ENCODE results near the gene SALL4. TPM values are rescaled to one million over a fixed set of nuclear protein-coding genes. Genes with fewer than 3 reads are reported as not detected.
"Not testable (repeated sequence)": the region's sequence is repeated elsewhere in the genome, so short reads cannot be mapped to it uniquely, and the experiment has no call there.

Gene SALL4
- total and polyA plus RNA-seq, 2 experiments from 2014 or later: 13.6 to 49.5 TPM

DNA sequence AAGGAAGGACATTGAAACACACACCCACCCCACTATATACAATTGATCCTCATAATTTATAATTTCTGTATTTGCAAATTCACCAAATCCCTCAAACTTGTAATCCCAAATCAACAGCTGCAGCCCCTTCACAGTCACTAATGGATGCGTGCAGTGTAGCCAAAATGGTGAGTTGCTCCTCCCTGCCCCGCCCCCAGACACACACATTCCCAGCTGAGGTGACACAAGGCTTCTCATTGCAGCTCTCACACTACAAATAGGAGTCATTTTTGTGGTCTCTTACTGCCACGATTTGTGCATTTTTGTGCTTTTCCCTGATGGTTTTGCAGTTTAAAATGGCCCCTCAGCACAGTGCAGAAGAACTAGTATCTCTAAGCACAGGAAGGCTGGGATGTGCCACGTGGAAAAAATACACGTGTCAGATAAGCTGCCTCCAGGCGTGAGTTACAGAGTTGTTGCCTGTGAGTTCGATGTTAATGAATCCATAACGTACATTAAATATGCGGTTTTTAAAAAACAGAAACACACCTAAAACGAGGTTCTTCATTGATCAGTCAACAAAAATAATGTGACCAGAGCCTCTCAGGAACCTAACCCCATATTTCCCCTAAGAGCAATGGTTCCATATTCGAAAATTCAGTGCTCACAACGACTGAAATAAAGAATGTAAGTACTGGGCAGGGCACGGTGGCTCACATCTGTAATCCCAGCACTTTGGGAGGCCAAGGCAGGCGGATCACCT is 42.4 kb downstream of the SALL4 start:
- no peak overlapping the region for H3K27ac ChIP-seq
- no peaks in the 10 kb centered on the region for H3K9me3 ChIP-seq (ENCODE audit: low read depth)
- TF ChIP-seq, protein P1, sequence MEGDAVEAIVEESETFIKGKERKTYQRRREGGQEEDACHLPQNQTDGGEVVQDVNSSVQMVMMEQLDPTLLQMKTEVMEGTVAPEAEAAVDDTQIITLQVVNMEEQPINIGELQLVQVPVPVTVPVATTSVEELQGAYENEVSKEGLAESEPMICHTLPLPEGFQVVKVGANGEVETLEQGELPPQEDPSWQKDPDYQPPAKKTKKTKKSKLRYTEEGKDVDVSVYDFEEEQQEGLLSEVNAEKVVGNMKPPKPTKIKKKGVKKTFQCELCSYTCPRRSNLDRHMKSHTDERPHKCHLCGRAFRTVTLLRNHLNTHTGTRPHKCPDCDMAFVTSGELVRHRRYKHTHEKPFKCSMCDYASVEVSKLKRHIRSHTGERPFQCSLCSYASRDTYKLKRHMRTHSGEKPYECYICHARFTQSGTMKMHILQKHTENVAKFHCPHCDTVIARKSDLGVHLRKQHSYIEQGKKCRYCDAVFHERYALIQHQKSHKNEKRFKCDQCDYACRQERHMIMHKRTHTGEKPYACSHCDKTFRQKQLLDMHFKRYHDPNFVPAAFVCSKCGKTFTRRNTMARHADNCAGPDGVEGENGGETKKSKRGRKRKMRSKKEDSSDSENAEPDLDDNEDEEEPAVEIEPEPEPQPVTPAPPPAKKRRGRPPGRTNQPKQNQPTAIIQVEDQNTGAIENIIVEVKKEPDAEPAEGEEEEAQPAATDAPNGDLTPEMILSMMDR (IDR thresholded peaks at IDR 0.05; ENCODE audit: low read depth, low read length): no peak
- no peak overlapping the region for H3K4me3 ChIP-seq
- peak in 1 of 2 donors; percentile 9 for DNase-seq (ENCODE audit: low read depth in 1 of 2, low spot score in 1 of 2)
- no peaks in the 10 kb centered on the region for H3K4me1 ChIP-seq (ENCODE audit: low read depth)
- no peaks in the 10 kb centered on the region for H3K27me3 ChIP-seq
- H3K36me3 ChIP-seq: no peaks in the 10 kb centered on the region

DNA sequence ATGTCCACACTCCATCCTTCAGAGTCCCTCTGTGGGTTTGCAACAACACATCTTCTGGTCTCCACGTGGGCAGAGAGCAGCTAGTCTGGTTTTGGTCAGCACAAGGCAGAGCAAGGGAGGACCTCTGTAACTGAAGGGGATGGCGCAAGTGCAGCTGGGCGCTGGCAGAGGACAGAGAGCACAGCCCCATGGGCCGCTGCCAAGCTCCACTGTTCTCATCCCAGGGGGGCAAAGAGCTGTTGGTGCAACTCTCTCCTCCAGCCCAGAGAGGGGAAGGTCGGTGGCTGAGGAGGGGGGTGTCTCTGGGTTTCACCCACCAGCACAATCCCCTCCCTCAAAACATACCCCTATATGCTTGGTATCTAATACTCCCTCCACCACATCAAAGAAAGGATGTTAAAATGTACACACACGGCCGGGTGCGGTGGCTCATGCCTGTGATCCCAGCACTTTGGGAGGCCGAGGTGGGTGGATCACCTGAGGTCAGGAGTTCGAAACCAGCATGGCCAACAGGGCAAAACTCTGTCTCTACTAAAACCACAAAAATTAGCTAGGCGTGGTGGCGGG is 43.3 kb downstream of the SALL4 start:
- no peak overlapping the region for H3K4me3 ChIP-seq
- TF ChIP-seq, protein P1 (IDR thresholded peaks at IDR 0.05; ENCODE audit: low read depth, low read length): no peak
- no peaks in the 10 kb centered on the region for H3K9me3 ChIP-seq (ENCODE audit: low read depth)
- no peak overlapping the region for H3K27ac ChIP-seq
- no peaks in the 10 kb centered on the region for H3K36me3 ChIP-seq
- no peaks in the 10 kb centered on the region for H3K27me3 ChIP-seq
- no peaks in the 10 kb centered on the region for H3K4me1 ChIP-seq (ENCODE audit: low read depth)
- DNase-seq (ENCODE audit: low read depth in 1 of 2, low spot score in 1 of 2): peak in 1 of 2 donors; percentile 32

GRCh38 chr20:51757226-51757625 is 45.1 kb downstream of the SALL4 start:
- H3K27me3 ChIP-seq: no peaks in the 10 kb centered on the region
- H3K4me3 ChIP-seq: no peak overlapping the region
- no peaks in the 10 kb centered on the region for H3K36me3 ChIP-seq
- H3K9me3 ChIP-seq (ENCODE audit: low read depth): no peaks in the 10 kb centered on the region
- H3K4me1 ChIP-seq (ENCODE audit: low read depth): no peaks in the 10 kb centered on the region
- TF ChIP-seq, protein P1 (IDR thresholded peaks at IDR 0.05; ENCODE audit: low read depth, low read length): no peak
- no peak for DNase-seq (ENCODE audit: low read depth in 1 of 2, low spot score in 1 of 2)
- H3K27ac ChIP-seq: no peak overlapping the region

DNA sequence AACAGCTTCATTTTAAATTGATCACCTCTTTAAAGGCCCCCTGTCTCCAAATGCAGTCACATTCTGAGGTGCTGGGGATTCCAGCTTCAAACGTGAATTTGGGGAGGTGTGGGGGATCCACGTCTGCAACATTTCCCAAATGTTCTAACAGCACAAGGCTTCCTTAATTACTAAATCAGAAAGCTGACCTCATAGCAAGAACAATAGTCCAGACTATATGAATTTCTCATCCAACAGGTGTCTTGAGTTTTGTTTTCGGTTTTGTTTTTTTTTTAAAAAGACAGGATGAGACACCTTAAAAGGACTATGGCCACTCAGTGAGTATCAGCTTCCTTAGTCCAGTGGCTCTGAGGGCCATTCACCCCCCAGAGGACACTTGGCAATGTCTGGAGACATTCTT is 45.7 kb downstream of the SALL4 start:
- Histone ChIP-seq H3K9me3 (ENCODE audit: low read depth) (no peaks in the 10 kb centered on the region), H3K36me3 (no peaks in the 10 kb centered on the region), H3K27ac (no peak overlapping the region), H3K27me3 (no peaks in the 10 kb centered on the region), H3K4me1 (ENCODE audit: low read depth) (no peaks in the 10 kb centered on the region), H3K4me3 (no peak overlapping the region)
- DNase-seq (ENCODE audit: low read depth in 1 of 2, low spot score in 1 of 2): no peak
- TF ChIP-seq, protein P1 (IDR thresholded peaks at IDR 0.05; ENCODE audit: low read depth, low read length): no peak

DNA sequence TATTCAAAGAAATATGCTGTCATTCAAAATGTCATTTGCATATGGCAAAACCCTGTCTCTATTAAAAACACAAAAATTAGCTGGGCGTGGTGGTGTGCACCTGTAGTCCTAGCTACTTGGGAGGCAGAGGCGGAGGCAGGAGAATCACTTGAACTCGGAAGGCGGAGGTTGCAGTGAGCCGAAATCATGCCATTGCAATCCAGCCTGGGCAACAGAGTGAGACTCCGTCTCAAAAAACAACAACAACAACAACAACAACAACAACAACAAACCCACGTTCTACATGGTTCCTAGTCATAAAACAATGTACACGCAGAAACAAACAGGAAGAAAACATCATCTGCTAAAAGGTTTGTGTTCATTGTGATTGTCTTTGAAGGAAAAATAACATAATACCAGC is 49.1 kb downstream of the SALL4 start:
- not testable (repeated sequence) for H3K27ac ChIP-seq

DNA sequence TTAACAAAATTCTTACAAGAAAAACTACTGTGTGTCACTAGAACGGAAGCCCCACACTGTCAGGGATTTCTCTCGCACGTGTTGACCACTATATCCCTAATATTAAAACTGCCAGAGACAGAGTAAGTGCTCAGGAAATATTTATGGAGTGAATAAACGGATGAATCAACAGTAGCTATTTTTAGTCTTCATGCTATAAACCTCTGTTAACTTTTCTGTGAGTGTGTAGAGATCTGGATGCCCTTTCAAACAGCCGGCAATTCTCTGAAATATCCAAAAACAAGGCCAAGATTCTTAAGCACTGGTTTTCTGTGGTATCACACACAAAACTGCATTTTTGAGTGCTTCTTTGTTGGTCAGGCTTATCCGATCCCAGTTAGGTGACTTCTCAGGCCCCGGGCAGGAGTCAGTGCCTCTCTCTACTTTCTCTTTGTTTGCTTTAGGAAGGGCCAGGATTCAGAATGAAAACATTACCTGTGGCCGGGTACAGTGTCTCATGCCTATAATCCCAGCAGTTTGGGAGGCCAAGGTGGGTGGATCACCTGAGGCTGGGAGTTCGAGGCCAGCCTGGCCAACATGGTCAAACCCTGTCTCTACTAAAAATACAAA is 49.9 kb downstream of the SALL4 start:
- Histone ChIP-seq H3K9me3 (ENCODE audit: low read depth) (no peaks in the 10 kb centered on the region), H3K27ac (no peak overlapping the region), H3K4me3 (no peak overlapping the region), H3K4me1 (ENCODE audit: low read depth) (no peaks in the 10 kb centered on the region), H3K27me3 (no peaks in the 10 kb centered on the region), H3K36me3 (no peaks in the 10 kb centered on the region)
- TF ChIP-seq, protein P1 (IDR thresholded peaks at IDR 0.05; ENCODE audit: low read depth, low read length): no peak
- peak in 1 of 2 donors; percentile 77 for DNase-seq (ENCODE audit: low read depth in 1 of 2, low spot score in 1 of 2)

More for the DNA sequence above, 49.1 kb downstream of the SALL4 start:
- H3K4me3 ChIP-seq; H3K9me3 ChIP-seq (ENCODE audit: low read depth); H3K4me1 ChIP-seq (ENCODE audit: low read depth); H3K27me3 ChIP-seq; DNase-seq (ENCODE audit: low read depth in 1 of 2, low spot score in 1 of 2); H3K36me3 ChIP-seq: not testable (repeated sequence)

Measured in cardiac muscle cell (in vitro differentiated cells and primary cell).